A549 (cell line): ENCODE measurements around the gene LTBP3.
A peak's percentile ranks its signal among the peaks of the same experiment; 100 is the strongest.

Experiments
- CTCF ChIP-seq: fragments of >200 bp; sonication (Bioruptor Twin); formaldehyde crosslinking; IDR thresholded peaks from 3 replicates; pipeline ENCODE4 v1.5.1; 2016
- EP300 ChIP-seq, 2 experiments: fragments of >200 bp; sonication (Bioruptor Twin); formaldehyde crosslinking; IDR thresholded peaks; 2 replicates in 1 of 2; 3 replicates in 1 of 2; pipeline ENCODE4 v1.6.1; 2016 to 2017
- MAFK ChIP-seq: fragments of 450-650 bp; IDR thresholded peaks from 2 replicates; pipeline ENCODE4 v1.6.1; 2014; ENCODE audit not compliant: partially characterized antibody
- MYC ChIP-seq: IDR thresholded peaks from 2 replicates; pipeline ENCODE4 v1.6.1; 2012; ENCODE audit warnings: mild to moderate bottlenecking, inconsistent platforms, low read length, improper control_type of control experiment, borderline replicate concordance
- PBX3 ChIP-seq: IDR thresholded peaks from 2 replicates; pipeline ENCODE4 v1.6.1; 2012
- POLR2A ChIP-seq: IDR thresholded peaks from 2 replicates; pipeline ENCODE4 v1.6.1; 2012; ENCODE audit warnings: mild to moderate bottlenecking, low read length

- TF ChIP-seq POLR2A (0 out of 2 replicates have a peak, but pooled peaks have one; percentile 18), MAFK (no peak), MYC (no peak), PBX3 (no peak), CTCF (no peak), EP300 (IDR thresholded peaks at IDR 0.05) (no peak; a peak in 1 of 5 replicates)
Observed at GRCh38 chr11:65558002-65558929, at the start of gene LTBP3.
